HG03135 (cell line): ENCODE data around the gene MED13.
"Not testable (repeated sequence)": the region's sequence is repeated elsewhere in the genome, so short reads cannot be mapped to it uniquely, and the experiment has no call there.

Experiments
- ATAC-seq: cut with Tn5 transposase; IDR thresholded peaks from one replicate; pipeline ENCODE4 v1.9.1; 2021; ENCODE audit warnings: mild to moderate bottlenecking, moderate library complexity; ENCODE audit not compliant: unreplicated experiment

MED13 gene

GRCh38 chr17:61927208-61928100, 137.6 kb downstream of the MED13 start, which contains the start of gene INTS2:
Gene INTS2 (minus strand): TSS chr17:61927982. CDS start chr17:61926644, 1,338 bp downstream.
- peak; percentile 76 for ATAC-seq

GRCh38 chr17:61926826-61927207, 138.3 kb downstream of the MED13 start:
- ATAC-seq = no peak

GRCh38 chr17:61915162-61915561, 149.9 kb downstream of the MED13 start:
- not testable (repeated sequence) for ATAC-seq

DNA sequence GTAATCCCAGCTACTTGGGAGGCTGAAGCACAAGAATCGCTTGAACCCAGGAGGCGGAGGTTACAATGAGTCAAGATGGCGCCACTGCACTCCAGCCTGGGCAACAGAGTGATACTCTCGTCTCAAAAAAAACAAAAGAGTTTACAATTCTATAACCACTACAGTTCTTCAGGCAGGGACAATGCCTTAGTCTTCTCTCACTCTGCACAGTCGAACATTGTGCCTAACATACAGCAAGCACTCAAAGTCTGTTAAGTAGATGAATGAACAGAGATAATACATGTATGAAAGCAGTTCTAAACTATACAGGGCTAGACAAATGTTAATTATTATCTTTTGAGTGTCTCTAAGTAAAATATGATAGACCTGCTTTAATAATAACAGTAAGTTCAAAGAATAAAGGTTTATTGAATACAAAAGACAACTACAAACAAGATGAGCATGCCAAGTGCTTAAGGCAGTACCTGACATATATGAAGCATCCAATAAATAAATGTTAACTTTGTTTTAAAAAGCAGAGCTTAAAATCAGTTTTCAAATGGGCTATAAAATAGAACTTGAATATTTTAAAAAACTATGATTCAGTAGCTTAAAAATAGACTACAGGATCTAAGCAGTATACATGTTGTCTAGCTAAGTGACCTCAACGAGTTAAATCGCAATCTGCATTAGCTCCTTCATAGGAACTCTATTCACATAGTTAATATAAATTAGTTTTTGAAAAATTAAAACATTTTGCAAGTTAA, 156.6 kb downstream of the MED13 start:
- no peak for ATAC-seq

GRCh38 chr17:61907361-61907760, 157.7 kb downstream of the MED13 start:
- no peak for ATAC-seq

- peak; percentile 86 for ATAC-seq
Observed at GRCh38 chr17:61904094-61904710, 160.9 kb downstream of the MED13 start.

DNA sequence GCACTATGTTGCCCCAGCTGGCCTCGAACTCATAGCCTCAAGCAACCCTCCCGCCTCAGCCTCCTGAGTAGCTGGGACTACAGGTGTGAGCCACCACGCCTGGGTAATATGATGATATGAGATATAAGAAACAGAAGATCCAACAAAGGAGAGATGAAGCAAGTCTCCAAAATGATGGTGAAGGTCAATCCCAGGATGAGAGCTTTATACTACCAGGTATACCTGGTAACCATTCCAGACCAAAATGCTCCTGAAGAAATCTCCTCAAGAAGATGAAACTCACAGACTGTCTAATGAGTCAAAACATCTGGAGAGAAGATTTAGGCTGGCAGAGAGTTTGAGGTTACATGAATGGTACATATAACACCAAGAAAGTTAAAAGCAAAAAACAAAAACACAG, 161.8 kb downstream of the MED13 start:
- no peak for ATAC-seq

DNA sequence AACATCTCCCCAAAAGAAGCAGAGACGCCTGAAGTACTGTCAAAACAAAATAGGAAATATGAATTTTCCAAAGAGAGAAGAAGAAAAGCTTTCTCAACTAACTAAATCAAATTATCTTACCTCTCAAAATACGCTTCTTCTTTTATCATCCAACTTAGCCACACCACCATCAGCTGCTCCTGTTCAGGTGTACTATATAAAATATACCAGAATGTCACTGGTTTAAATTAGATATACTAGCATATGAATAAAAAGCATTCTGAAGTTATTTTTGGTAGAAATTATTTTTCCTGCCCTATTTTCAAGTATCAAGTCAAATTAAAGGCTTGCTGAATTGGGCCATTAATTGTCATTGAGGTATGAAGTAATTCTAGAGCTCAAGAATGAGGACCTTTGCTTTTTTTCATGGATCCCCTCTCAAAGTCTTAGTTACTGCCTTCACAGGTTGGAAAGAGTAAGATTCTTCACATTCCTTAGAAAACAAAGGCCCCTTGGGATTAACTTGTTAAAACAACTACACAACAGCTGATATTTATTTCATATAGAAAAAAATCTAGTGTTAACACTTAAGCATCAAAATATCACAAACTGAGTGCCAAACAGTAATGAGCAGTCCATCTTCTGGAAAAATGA, 167.4 kb downstream of the MED13 start:
- no peak for ATAC-seq

DNA sequence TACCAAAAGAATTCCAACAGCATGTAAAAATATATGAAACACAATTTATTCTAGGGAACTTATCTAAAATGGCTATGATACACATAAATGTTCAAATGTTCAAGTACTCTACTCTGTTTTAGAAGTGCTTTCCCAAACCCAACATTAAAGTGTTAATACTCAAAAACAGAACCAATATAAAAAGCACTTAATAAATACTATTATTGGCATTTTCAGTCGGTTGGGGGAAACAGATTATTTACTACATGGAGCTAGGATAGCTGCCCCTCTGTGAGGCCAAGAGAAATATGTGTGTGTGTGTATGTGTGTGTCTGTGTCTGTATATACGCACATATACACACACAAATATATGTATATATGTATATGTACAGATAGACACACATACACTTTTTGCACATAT, 169.7 kb downstream of the MED13 start:
- ATAC-seq = no peak

DNA sequence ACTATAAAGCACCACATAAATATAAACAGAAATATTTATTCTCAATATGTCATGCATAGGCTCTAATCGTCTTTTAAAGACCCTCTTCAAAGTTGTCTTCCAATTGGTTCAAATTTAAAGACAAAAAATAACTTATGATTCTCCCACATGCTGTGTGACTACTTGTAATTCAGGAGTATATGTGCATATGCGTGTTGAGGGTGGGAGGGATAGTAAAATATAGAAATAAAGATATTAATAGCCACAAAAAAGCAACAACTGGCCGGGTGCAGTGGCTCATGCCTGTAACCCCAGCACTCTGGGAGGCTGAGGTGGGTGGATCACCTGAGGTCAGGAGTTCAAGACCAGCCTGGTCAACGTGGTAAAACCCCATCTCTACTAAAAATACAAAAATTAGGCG, 170.8 kb downstream of the MED13 start:
- not testable (repeated sequence) for ATAC-seq
